ENCODE data around the gene TMEM9B. TPM values are rescaled to one million over a fixed set of nuclear protein-coding genes. Genes with fewer than 3 reads are reported as not detected.
A peak's percentile ranks its signal among the peaks of the same experiment; 100 is the strongest.
"Not testable (repeated sequence)": the region's sequence is repeated elsewhere in the genome, so short reads cannot be mapped to it uniquely, and the experiment has no call there.

TMEM9B gene
- polyA plus RNA-seq, 3 donors: 54.4 to 61.4 (median 56.6) TPM

GRCh38 chr11:8988329-8989234 lies 24.3 kb upstream of the TMEM9B start:
- DNase-seq (ENCODE audit: extremely low read depth in 1 of 11, low read depth in 9 of 11, low spot score in 4 of 11): no peak

- no peak for DNase-seq (ENCODE audit: extremely low read depth in 1 of 11, low read depth in 9 of 11, low spot score in 4 of 11)
Measured at GRCh38 chr11:8987446-8987845, 23.2 kb upstream of the TMEM9B start.

GRCh38 chr11:8986772-8987171 lies 22.5 kb upstream of the TMEM9B start:
- not testable (repeated sequence) for DNase-seq (ENCODE audit: extremely low read depth in 1 of 11, low read depth in 9 of 11, low spot score in 4 of 11)

- no peak for DNase-seq (ENCODE audit: extremely low read depth in 1 of 11, low read depth in 9 of 11, low spot score in 4 of 11)
Measured at GRCh38 chr11:8985462-8985861, 21.2 kb upstream of the TMEM9B start.

- DNase-seq (ENCODE audit: extremely low read depth in 1 of 11, low read depth in 9 of 11, low spot score in 4 of 11): no peak
Measured at GRCh38 chr11:8983552-8983951, 19.3 kb upstream of the TMEM9B start.

GRCh38 chr11:8980485-8980884 lies 16.2 kb upstream of the TMEM9B start:
- DNase-seq (ENCODE audit: extremely low read depth in 1 of 11, low read depth in 9 of 11, low spot score in 4 of 11): no peak

GRCh38 chr11:8979365-8979764 lies 15.1 kb upstream of the TMEM9B start:
- not testable (repeated sequence) for DNase-seq (ENCODE audit: extremely low read depth in 1 of 11, low read depth in 9 of 11, low spot score in 4 of 11)

GRCh38 chr11:8973121-8973520 lies 8.9 kb upstream of the TMEM9B start:
- no peak for DNase-seq (ENCODE audit: extremely low read depth in 1 of 11, low read depth in 9 of 11, low spot score in 4 of 11)

- DNase-seq (ENCODE audit: extremely low read depth in 1 of 11, low read depth in 9 of 11, low spot score in 4 of 11): no peak
Measured at GRCh38 chr11:8971924-8972316, 7.7 kb upstream of the TMEM9B start.

- no peak for DNase-seq (ENCODE audit: extremely low read depth in 1 of 11, low read depth in 9 of 11, low spot score in 4 of 11)
Measured at GRCh38 chr11:8971196-8971923, 7.1 kb upstream of the TMEM9B start.

GRCh38 chr11:8967184-8967583 lies 2.9 kb upstream of the TMEM9B start:
- no peak for DNase-seq (ENCODE audit: extremely low read depth in 1 of 11, low read depth in 9 of 11, low spot score in 4 of 11)

GRCh38 chr11:8963569-8964323 lies 496 bp downstream of the TMEM9B start:
- peak in 8 of 11 donors; percentile 50 to 77 (median 70) for DNase-seq (ENCODE audit: extremely low read depth in 1 of 11, low read depth in 9 of 11, low spot score in 4 of 11)

GRCh38 chr11:8962841-8963240 lies 1.4 kb downstream of the TMEM9B start:
- DNase-seq (ENCODE audit: extremely low read depth in 1 of 11, low read depth in 9 of 11, low spot score in 4 of 11): no peak

GRCh38 chr11:8961401-8961800 lies 2.8 kb downstream of the TMEM9B start:
- DNase-seq (ENCODE audit: extremely low read depth in 1 of 11, low read depth in 9 of 11, low spot score in 4 of 11): no peak

GRCh38 chr11:8959546-8960166 lies 4.6 kb downstream of the TMEM9B start:
- DNase-seq (ENCODE audit: extremely low read depth in 1 of 11, low read depth in 9 of 11, low spot score in 4 of 11): peak in 10 of 11 donors; percentile 42 to 78 (median 60)

GRCh38 chr11:8956860-8957259 lies 7.4 kb downstream of the TMEM9B start:
- DNase-seq (ENCODE audit: extremely low read depth in 1 of 11, low read depth in 9 of 11, low spot score in 4 of 11): no peak

- no peak for DNase-seq (ENCODE audit: extremely low read depth in 1 of 11, low read depth in 9 of 11, low spot score in 4 of 11)
Measured at GRCh38 chr11:8948886-8949285, 15.4 kb downstream of the TMEM9B start.

GRCh38 chr11:8947230-8947943 lies 16.9 kb downstream of the TMEM9B start:
- no peak for DNase-seq (ENCODE audit: extremely low read depth in 1 of 11, low read depth in 9 of 11, low spot score in 4 of 11)

Data from renal cortex interstitium (tissue), 11 donors.